Ovary (tissue), 3 donors: ENCODE measurements around the gene TIMP3.

ENCODE experiments used
- EP300 ChIP-seq: sonication (generic); formaldehyde crosslinking; IDR thresholded peaks from one replicate; pipeline ENCODE4 v1.6.1; 2017; ENCODE audit warnings: antibody characterized with exemption
- TF ChIP-seq, protein P1 (sequence below), 3 donors: fragments of 450-650 bp in 2 of 3; fragments of 200-600 bp in 1 of 3; IDR thresholded peaks; one replicate each; pipeline versions ENCODE4 v1.5.1 to v1.8.0; 2016 to 2022; ENCODE audit warnings: antibody characterized with exemption in 3 of 3, mild to moderate bottlenecking in 1 of 3
- donor health status: DM: no; HTN: no; CAD: no.

- TF ChIP-seq, protein P1, sequence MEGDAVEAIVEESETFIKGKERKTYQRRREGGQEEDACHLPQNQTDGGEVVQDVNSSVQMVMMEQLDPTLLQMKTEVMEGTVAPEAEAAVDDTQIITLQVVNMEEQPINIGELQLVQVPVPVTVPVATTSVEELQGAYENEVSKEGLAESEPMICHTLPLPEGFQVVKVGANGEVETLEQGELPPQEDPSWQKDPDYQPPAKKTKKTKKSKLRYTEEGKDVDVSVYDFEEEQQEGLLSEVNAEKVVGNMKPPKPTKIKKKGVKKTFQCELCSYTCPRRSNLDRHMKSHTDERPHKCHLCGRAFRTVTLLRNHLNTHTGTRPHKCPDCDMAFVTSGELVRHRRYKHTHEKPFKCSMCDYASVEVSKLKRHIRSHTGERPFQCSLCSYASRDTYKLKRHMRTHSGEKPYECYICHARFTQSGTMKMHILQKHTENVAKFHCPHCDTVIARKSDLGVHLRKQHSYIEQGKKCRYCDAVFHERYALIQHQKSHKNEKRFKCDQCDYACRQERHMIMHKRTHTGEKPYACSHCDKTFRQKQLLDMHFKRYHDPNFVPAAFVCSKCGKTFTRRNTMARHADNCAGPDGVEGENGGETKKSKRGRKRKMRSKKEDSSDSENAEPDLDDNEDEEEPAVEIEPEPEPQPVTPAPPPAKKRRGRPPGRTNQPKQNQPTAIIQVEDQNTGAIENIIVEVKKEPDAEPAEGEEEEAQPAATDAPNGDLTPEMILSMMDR (IDR thresholded peaks at IDR 0.05) = no peak
- TF ChIP-seq EP300 = no peak
Observed at GRCh38 chr22:32880061-32880460, 78.6 kb downstream of the TIMP3 start.
